Measurements from ENCODE around the gene SPOCK3.
"Not testable (repeated sequence)": the region's sequence is repeated elsewhere in the genome, so short reads cannot be mapped to it uniquely, and the experiment has no call there.

DNA sequence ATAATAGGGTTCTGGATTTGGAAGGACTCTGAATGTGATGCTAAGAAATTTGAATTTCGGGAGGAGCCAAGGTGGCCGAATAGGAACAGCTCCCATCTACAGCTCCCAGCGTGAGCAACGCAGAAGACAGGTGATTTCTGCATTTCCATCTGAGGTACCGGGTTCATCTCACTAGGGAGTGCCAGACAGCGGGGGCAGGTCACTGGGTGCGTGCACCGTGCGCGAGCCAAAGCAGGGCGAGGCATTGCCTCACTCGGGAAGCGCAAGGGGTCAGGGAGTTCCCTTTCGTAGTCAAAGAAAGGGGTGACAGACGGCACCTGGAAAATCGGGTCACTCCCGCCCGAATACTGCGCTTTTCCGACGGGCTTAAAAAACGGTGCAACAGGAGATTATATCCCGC is 383.9 kb downstream of the SPOCK3 start:
- not testable (repeated sequence) for TF ChIP-seq EZH2 (IDR thresholded peaks at IDR 0.05; ENCODE audit: low read length, unreplicated experiment); CTCF (conservative IDR thresholded peaks at IDR 0.05; ENCODE audit: low read depth, low read length); EZH2phosphoT487 (IDR thresholded peaks at IDR 0.05; ENCODE audit: borderline replicate concordance, low read length)

Data from PC-3 (cell line).